AG10803 (cell line): ENCODE measurements around the gene MIOS.
A peak's percentile ranks its signal among the peaks of the same experiment; 100 is the strongest.
"Not testable (repeated sequence)": the region's sequence is repeated elsewhere in the genome, so short reads cannot be mapped to it uniquely, and the experiment has no call there.

Experiments used
- DNase-seq: peaks from one replicate; pipeline ENCODE4 v3.0.0; 2010; ENCODE audit warnings: low read depth
- H3K4me3 ChIP-seq: 2 replicates; pipeline ENCODE4 v1.5.1; 2011; ENCODE audit warnings: mild to moderate bottlenecking, low read length, control low read depth
- TF ChIP-seq, protein P1 (sequence below): conservative IDR thresholded peaks from 2 replicates; pipeline ENCODE4 v1.5.1; 2011; ENCODE audit warnings: mild to moderate bottlenecking, low read length, control low read depth, inconsistent platforms

Gene MIOS

DNA sequence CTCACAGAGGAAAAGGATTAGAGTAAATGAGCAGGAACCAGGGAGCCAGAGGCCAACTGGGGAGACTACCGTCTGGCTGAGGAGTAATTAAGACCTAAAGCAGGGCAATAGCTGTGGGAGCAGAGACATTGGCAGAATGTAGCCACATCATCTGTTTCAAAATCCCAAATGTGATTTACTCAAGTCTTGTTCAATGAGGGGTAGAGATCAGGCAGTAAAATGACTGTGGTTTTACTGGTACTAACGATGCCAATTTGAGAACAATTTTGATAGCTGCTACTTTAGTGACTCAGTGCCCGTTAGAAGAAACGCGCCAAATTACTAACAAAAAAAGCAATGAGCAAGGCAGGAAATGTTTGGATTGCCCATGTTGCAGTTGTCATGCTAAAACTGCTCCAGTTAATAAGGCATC lies 12.7 kb upstream of the MIOS start:
- no peak overlapping the region for H3K4me3 ChIP-seq
- peak; percentile 96 for DNase-seq
- TF ChIP-seq, protein P1, sequence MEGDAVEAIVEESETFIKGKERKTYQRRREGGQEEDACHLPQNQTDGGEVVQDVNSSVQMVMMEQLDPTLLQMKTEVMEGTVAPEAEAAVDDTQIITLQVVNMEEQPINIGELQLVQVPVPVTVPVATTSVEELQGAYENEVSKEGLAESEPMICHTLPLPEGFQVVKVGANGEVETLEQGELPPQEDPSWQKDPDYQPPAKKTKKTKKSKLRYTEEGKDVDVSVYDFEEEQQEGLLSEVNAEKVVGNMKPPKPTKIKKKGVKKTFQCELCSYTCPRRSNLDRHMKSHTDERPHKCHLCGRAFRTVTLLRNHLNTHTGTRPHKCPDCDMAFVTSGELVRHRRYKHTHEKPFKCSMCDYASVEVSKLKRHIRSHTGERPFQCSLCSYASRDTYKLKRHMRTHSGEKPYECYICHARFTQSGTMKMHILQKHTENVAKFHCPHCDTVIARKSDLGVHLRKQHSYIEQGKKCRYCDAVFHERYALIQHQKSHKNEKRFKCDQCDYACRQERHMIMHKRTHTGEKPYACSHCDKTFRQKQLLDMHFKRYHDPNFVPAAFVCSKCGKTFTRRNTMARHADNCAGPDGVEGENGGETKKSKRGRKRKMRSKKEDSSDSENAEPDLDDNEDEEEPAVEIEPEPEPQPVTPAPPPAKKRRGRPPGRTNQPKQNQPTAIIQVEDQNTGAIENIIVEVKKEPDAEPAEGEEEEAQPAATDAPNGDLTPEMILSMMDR, result no peak

DNA sequence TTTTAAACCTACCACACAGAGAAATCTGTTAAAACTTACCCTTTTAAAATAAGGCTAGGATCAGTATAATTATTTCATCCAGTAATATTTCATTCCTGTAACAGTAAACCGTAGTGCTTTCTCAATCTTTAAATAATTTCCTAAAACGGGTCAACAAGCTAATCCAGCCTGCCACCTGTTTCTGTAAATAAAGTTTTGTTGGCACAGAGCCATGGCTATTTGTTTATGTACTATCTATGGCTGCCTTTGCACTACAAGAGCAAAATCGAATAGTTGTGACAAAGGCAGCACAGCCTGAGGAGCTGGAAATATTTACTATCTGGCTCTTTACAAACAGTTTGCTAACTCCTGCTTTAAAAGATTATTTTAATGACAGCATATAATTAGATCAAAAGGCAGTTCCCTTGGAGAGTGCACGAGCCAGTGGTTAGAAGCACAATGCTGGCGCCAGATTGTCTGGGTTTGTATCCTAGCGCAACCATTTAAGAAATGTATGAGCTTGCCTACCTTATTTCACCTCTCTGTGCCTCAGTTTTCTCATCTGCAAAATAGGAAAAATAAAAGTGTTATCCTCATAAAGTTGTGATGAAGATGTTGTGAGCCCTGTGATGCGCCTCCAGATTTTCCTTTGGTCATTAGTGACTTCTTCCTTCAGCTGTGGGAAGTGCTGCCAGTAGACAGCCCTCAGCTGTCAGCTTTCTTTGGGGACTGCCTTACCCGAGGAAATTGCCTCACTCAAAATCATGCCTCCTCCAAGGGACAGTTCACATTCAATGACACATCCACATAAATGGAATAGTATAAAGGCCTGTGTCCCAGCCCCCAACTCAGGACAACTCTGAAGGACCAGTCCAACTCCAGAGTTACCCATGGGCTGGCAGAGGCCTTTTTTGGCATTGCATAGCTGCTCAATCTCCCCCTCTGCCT lies 11.8 kb upstream of the MIOS start:
- peak; percentile 55 for DNase-seq
- TF ChIP-seq, protein P1, result no peak
- no peak overlapping the region for H3K4me3 ChIP-seq

DNA sequence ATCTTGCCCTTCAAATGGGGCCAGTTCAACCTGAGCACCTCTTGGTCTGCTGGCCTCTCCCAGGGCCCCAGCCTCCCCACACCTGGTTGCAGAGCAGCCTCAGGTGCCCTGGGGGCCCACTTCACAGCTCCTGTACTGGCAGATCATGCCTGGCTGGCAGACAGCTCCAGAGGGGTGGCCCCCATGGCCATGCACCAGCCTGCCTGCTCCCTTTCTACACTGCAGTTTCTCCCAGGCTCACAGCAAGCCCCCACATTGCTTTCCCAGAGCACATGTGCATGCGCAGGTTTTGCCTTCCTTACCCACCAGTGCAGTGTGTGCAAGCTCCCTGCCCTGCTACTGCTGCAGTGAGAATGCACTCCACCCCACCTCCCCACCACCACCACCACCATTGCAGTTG lies 9.8 kb upstream of the MIOS start:
- no peak for DNase-seq
- H3K4me3 ChIP-seq, result no peak overlapping the region
- TF ChIP-seq, protein P1, result no peak

DNA sequence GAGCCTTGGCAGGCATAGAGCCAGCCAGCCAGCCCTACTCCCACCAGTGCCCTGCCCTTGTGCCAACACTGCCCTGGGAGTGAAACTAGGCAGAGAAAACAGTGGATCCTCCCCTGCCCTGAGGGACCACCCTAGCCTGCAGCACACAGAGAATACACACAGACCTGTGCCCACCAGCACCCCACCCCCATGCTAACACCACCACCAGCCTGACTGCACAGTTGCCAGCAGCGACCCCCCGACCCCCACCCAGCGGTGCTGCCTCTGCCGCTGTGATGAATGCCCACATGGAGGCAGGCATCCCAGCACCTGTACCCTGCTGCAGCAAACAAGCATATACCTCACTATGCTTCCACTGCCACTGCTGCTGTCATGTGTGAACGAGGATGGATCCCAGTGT lies 9.4 kb upstream of the MIOS start:
- TF ChIP-seq, protein P1, result no peak
- DNase-seq, result no peak

DNA sequence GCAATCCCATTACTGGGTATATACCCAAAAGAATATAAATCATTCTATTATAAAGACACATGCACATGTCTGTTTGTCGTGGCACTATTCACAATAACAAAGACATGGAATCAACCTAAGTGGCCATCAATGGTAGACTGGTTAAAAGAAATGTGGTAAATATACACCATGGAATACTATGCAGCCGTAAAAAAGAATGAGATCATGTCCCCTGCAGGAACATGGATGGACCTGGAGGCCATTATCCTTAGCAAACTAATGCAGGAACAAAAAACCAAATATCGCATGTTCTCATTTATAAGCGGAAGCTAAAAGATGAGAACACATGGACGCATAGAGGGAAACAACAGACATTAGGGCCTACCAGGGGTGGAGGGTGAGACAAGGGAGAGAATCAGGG lies 5.1 kb upstream of the MIOS start:
- not testable (repeated sequence) for DNase-seq, H3K4me3 ChIP-seq

More for the DNA sequence above, 9.4 kb upstream of the MIOS start:
- H3K4me3 ChIP-seq, result no peak overlapping the region

DNA sequence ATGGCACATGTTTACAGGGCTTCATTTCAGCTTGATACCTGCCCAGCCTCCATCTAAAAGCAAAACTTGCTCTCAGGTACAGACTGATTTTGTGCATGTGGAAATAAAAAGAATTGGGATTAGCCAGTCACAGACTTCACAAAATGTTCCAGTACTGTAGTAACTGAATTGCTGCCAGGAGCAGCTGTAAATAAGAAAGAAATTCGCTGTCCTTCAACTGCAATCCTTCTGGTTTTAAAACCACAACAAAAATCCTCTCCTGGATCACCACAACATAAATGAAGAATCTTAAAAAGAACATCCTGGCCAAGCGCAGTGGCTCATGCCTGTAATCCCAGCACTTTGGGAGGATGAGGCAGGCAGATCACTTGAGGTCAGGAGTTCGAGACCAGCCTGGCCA lies 3.9 kb upstream of the MIOS start:
- TF ChIP-seq, protein P1, result no peak
- peak; percentile 93 for DNase-seq
- H3K4me3 ChIP-seq, result no peak overlapping the region

DNA sequence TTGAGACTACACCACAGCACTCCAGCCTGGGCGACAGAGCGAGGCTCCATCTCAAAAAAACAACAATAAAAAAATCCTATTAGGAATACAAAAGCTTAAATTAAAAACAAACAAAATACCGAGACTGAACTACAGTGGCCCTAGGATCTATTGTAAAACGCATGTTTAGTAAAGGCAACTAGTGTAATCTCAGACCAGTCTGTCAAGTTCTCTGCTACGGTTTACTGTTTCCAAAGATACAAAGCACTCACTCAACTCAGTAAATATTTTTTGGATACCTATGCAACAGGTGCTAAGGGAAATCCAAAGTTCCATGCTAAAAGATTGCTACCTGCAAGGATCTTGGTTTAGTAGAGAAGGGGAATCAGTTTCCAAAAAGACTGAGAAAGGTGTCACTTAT lies 3.4 kb upstream of the MIOS start:
- TF ChIP-seq, protein P1, result no peak
- no peak overlapping the region for H3K4me3 ChIP-seq
- no peak for DNase-seq
